ENCODE data around the gene RGS6.

- TF ChIP-seq CTCF (IDR thresholded peaks at IDR 0.05; ENCODE audit: low read length) (no peak), EZH2 (IDR thresholded peaks at IDR 0.05; ENCODE audit: borderline replicate concordance, low read length) (no peak)
Measured at GRCh38 chr14:72084935-72085334, 152.7 kb downstream of the RGS6 start.

All from OCI-LY1 (cell line).